ENCODE results near the gene OR51G2.
"Not testable (repeated sequence)": the region's sequence is repeated elsewhere in the genome, so short reads cannot be mapped to it uniquely, and the experiment has no call there.

OR51G2 gene
- 0 reads per million in 2 donors for total RNA-seq

GRCh38 chr11:4919250-4919649 is at the start of gene OR51G2:
TSS of gene OR51G2 (minus strand) at chr11:4919350. CDS start at chr11:4915663, 3,687 bp downstream.
- DNase-seq: no peak

- no peak for DNase-seq
These were observed 43.7 kb upstream of the OR51G2 start for GRCh38 chr11:4962816-4963215.

- DNase-seq: no peak
These were observed 41.7 kb upstream of the OR51G2 start for GRCh38 chr11:4960877-4961276.

GRCh38 chr11:4957396-4957795 is 38.2 kb upstream of the OR51G2 start:
- DNase-seq: no peak

- not testable (repeated sequence) for DNase-seq
These were observed 36.5 kb upstream of the OR51G2 start, which contains the start of gene OR51A2 for GRCh38 chr11:4955613-4956012. TSS of gene OR51A2 (minus strand) at chr11:4955713. CDS start at chr11:4955713, 0 bp downstream.

- DNase-seq: no peak
These were observed 28.4 kb upstream of the OR51G2 start, which contains the start of gene OR51A4 for GRCh38 chr11:4947505-4947904. TSS of gene OR51A4 (minus strand) at chr11:4947605. CDS start at chr11:4947100, 505 bp downstream.

- DNase-seq: no peak
These were observed 17.6 kb upstream of the OR51G2 start for GRCh38 chr11:4936745-4937144.

- no peak for DNase-seq
These were observed 13.6 kb upstream of the OR51G2 start for GRCh38 chr11:4932751-4933150.

- DNase-seq: no peak
These were observed 7.5 kb upstream of the OR51G2 start for GRCh38 chr11:4926608-4927007.

GRCh38 chr11:4924239-4924638 is 5.1 kb upstream of the OR51G2 start, which contains the start of gene OR51G1:
TSS of gene OR51G1 (minus strand) at chr11:4924339. CDS start at chr11:4924339, 0 bp downstream.
- no peak for DNase-seq

GRCh38 chr11:4922304-4922703 is 3.2 kb upstream of the OR51G2 start:
- DNase-seq: no peak

GRCh38 chr11:4921796-4922195 is 2.6 kb upstream of the OR51G2 start:
- DNase-seq: no peak

- no peak for DNase-seq
These were observed 2.6 kb downstream of the OR51G2 start for GRCh38 chr11:4916581-4916980.

- no peak for DNase-seq
These were observed 15.7 kb downstream of the OR51G2 start, which contains the start of gene OR51A7 for GRCh38 chr11:4903484-4903883. TSS of gene OR51A7 (plus strand) at chr11:4903783. CDS start at chr11:4907370, 3,587 bp downstream.

- no peak for DNase-seq
These were observed 27.0 kb downstream of the OR51G2 start for GRCh38 chr11:4891996-4892640.

GRCh38 chr11:4890279-4890678 is 28.9 kb downstream of the OR51G2 start:
- DNase-seq: no peak

- no peak for DNase-seq
These were observed 31.6 kb downstream of the OR51G2 start for GRCh38 chr11:4887591-4887990.

GRCh38 chr11:4886186-4886585 is 33.0 kb downstream of the OR51G2 start:
- no peak for DNase-seq

- no peak for DNase-seq
These were observed 34.8 kb downstream of the OR51G2 start for GRCh38 chr11:4884361-4884760.

GRCh38 chr11:4882543-4882942 is 36.6 kb downstream of the OR51G2 start:
- DNase-seq: no peak

GRCh38 chr11:4881860-4882500 is 37.2 kb downstream of the OR51G2 start, which contains the start of gene OR51T1:
TSS of gene OR51T1 (plus strand) at chr11:4881900. CDS start at chr11:4881900, 0 bp downstream.
- no peak for DNase-seq

GRCh38 chr11:4881188-4881587 is 38.0 kb downstream of the OR51G2 start:
- no peak for DNase-seq

- no peak for DNase-seq
These were observed 53.3 kb downstream of the OR51G2 start for GRCh38 chr11:4865855-4866254.

GRCh38 chr11:4863876-4864275 is 55.3 kb downstream of the OR51G2 start:
- DNase-seq: no peak
